ENCODE results near the gene SLF2.

GRCh38 chr10:100972904-100973535 is 60.3 kb downstream of the SLF2 start:
- TF ChIP-seq CTCF (IDR thresholded peaks at IDR 0.05) (no peak), POLR2A (IDR thresholded peaks at IDR 0.05) (no peak)
